Measurements from ENCODE around the gene PBRM1.

PBRM1 gene

GRCh38 chr3:52670621-52671521, 14.8 kb downstream of the PBRM1 start:
- peak; percentile 74 for DNase-seq (ENCODE audit: low spot score)

GRCh38 chr3:52663098-52663497, 22.6 kb downstream of the PBRM1 start:
- no peak for DNase-seq (ENCODE audit: low spot score)

- no peak for DNase-seq (ENCODE audit: low spot score)
Observed at GRCh38 chr3:52660046-52660445, 25.7 kb downstream of the PBRM1 start.

- no peak for DNase-seq (ENCODE audit: low spot score)
Observed at GRCh38 chr3:52655895-52656294, 29.8 kb downstream of the PBRM1 start.

GRCh38 chr3:52651592-52651991, 34.1 kb downstream of the PBRM1 start:
- no peak for DNase-seq (ENCODE audit: low spot score)

GRCh38 chr3:52650439-52650838, 35.3 kb downstream of the PBRM1 start:
- no peak for DNase-seq (ENCODE audit: low spot score)

DNA sequence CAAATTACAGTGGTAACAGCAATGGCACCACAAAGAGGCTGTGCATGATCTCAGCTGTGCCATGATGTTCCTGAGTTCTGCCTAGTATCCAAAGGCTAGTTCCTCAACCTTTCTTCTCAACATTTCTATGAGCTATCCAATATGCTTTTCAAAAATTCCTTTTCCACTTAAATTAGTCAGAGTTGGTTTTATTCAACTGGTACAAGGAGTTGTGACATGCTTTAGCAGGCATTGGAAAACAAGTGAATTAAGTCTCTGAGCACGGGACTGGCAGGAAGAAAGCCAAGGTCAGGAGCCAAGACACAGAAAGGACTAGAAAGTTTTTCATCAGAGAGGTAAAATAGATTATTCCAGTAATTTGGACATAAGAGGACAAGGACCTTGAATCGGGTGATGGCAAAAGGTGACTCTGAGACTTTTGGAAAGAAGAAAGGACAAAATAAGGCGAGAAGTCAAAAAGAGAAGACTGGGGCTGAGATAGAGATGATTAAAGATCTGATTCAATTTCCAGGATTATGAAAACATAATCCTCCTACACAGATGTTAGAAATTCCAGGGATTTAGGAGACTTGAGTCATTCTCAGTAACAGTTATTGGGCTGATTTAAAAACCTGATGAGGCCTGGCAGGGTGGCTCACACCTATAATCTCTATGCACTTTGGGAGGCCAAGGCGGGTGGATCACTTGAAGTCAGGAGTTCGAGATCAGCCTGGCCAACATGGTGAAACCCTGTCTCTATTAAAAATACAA, 36.1 kb downstream of the PBRM1 start:
- DNase-seq (ENCODE audit: low spot score): no peak

GRCh38 chr3:52645549-52645948, 40.2 kb downstream of the PBRM1 start:
- DNase-seq (ENCODE audit: low spot score): no peak

- DNase-seq (ENCODE audit: low spot score): no peak
Observed at GRCh38 chr3:52636673-52637072, 49.0 kb downstream of the PBRM1 start.

DNA sequence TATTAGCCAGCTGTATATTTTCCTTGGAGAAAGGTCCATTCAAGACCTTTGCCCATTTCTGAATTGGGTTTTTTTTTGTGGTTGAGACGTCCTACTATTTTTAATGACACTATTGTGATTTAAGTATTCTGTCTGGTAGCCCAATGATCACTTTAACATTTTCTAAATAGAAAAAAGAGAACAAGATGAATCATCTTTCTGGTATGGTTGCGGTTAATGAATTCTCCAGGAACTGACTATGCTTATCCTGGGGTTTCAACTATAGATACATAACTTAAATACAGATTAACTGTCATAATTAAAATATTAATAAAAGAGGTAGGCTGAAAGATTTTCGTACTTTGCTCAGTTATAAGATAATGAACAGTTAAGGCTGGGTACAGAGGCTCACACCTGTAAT, 51.9 kb downstream of the PBRM1 start:
- no peak for DNase-seq (ENCODE audit: low spot score)

GRCh38 chr3:52625041-52625440, 60.7 kb downstream of the PBRM1 start:
- DNase-seq (ENCODE audit: low spot score): no peak

DNA sequence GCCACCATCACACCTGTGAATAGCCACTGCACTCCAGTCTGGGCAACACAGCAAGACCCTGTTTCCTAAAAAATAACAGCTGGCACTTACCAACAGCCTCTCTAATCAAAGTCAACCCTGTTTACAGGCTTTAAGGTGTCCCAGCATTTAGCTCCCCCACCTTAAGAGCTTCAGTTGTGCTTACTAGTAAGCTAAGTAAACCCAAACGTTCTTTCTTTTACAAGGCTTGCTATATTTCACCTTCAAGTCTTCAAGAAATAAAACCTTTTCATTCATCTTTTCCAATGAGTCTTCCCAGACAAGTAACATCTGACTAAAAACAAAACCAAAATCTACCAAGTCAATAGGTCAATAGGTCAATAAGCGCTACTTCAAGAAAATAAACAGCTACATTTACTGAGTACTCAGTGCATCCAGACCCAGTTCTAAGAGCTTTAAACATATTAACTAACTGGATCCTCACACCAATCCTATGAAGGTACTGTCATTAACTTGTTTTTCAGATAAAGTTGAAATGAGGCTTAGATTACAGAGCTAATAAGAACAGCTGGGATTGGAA, 62.4 kb downstream of the PBRM1 start:
- DNase-seq (ENCODE audit: low spot score): no peak

GRCh38 chr3:52620580-52620979, 65.1 kb downstream of the PBRM1 start:
- no peak for DNase-seq (ENCODE audit: low spot score)

- DNase-seq (ENCODE audit: low spot score): no peak
Observed at GRCh38 chr3:52615166-52615565, 70.5 kb downstream of the PBRM1 start.

DNA sequence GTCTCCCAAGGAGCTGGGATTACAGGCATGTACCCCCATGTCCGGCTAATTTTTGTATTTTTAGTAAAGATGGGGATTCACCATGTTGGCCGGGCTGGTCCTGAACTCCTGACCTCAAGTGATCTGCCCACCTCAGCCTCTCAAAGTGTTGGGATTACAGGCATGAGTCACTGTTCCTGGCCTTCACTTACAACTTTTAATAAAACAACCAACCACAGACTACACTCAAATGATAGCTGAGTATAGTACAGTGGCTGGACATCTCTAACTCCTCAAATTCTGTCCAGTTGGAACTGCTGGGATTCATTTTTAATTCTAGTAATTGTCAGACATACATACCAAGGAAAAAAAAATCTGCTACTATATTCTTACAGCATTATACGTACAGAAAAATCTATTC, 71.0 kb downstream of the PBRM1 start:
- no peak for DNase-seq (ENCODE audit: low spot score)

- no peak for DNase-seq (ENCODE audit: low spot score)
Observed at GRCh38 chr3:52609316-52609815, 76.3 kb downstream of the PBRM1 start.

DNA sequence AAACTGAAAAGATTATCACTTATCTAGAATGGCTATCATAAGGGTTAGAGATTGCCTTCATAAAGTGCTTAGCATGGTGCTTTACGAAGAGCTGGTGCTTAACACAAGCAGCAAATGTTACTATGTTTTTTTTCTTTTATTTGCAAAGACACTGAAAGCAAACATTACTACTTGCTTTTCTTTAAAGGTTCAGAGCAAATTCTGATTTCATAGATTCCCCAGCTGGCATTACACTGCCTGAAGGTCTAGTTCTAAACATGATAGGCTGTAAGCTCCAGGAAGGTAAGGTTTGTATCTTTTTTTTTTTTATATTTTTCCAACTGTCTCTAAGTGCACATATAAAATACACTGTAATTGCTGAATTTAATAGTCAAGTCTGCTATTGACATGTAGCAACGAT, 77.4 kb downstream of the PBRM1 start:
- no peak for DNase-seq (ENCODE audit: low spot score)

DNA sequence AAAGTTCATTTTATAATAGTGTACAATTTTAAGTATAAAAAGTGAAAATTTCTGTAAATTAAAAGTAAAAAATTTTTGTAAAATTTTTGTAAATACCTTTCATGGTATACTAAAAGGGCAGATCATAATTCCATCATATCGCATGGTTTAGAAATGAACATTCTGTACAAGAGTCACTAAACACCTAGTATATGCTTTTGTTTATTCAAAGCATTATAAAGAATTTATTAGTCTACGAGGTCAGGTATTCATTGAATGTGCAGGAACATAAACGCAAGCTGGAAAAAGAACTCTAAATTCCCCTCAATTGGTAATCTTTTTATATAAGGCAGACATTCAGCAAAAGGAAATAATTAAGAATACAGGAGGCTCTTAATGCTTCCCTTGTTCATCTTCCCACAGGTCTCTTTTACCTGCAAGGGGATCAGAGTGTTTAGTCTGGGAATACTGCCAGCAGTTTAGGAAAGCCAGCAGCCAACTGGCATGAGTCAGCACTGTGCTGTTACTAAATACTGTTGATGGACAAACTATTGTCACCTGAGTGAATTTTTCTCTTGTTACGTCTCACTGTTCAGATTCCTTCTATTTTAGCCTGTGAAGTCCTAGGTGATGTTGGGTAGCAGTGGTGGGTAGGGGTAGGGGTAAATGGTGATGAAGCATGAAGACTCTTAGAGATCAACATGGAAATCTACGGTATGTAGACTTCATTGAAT, 79.2 kb downstream of the PBRM1 start:
- DNase-seq (ENCODE audit: low spot score): no peak

GRCh38 chr3:52600258-52600657, 85.5 kb downstream of the PBRM1 start:
- DNase-seq (ENCODE audit: low spot score): no peak

GRCh38 chr3:52596658-52597265, 89.0 kb downstream of the PBRM1 start:
- no peak for DNase-seq (ENCODE audit: low spot score)

DNA sequence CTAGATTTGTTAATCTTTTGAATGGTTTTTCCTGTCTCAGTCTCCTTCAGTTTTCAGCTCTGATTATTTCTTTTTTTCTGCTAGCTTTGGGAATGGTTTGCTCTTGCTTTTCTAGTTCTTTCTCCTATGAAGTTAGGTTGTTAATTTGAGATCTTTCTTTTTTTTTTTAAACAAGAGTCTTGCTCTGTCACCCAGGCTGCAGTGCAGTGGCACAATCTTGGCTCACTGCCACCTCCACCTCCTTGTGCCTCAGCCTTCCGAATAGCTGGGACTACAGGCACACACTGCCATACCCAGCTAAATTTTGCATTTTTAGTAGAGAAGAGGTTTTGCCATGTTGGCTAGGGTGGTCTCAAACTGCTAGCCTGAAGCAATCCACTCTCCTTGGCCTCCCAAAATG, 92.6 kb downstream of the PBRM1 start:
- no peak for DNase-seq (ENCODE audit: low spot score)
